MCF 10A (cell line): Measurements from ENCODE around the gene SMG1. TPM values are rescaled to one million over a fixed set of nuclear protein-coding genes. Genes with fewer than 3 reads are reported as not detected.
"Not testable (repeated sequence)": the region's sequence is repeated elsewhere in the genome, so short reads cannot be mapped to it uniquely, and the experiment has no call there.

Source experiments
- BruUV-seq: library from RNA; stranded (reverse); fragments of 400-500 nt; replicated peaks from 2 replicates; lab custom pipeline; 2021; lab: Mats Ljungman, UMichigan
- CTCF ChIA-PET: fragments of 300-600 bp; sonication (Branson Sonifier 250); formaldehyde crosslinking; extraction: SDS; loops from one replicate; lab custom pipeline; 2021; ENCODE audit warnings: antibody characterized with exemption, inconsistent platforms; lab: Yijun Ruan, JAX
- POLR2A ChIA-PET: fragments of 300-600, 350-650 bp; sonication (Branson Sonifier 250); formaldehyde crosslinking; extraction: SDS; loops from one replicate; lab custom pipeline; 2020; ENCODE audit warnings: antibody characterized with exemption, inconsistent platforms; lab: Yijun Ruan, JAX
- DNase-seq: peaks from one replicate; pipeline ENCODE4 v3.0.0-alpha.2; 2018; ENCODE audit not compliant: unreplicated experiment
- H3K27ac Mint-ChIP-seq: one replicate; pipeline ENCODE4 v1.8.0; 2022; ENCODE audit warnings: mild to moderate bottlenecking, low read depth, mixed read lengths; ENCODE audit not compliant: unreplicated experiment
- H3K27me3 Mint-ChIP-seq: one replicate; pipeline ENCODE4 v1.8.0; 2022; ENCODE audit warnings: mixed read lengths; ENCODE audit not compliant: insufficient read depth, unreplicated experiment
- H3K36me3 Mint-ChIP-seq: one replicate; pipeline ENCODE4 v1.8.0; 2022; ENCODE audit warnings: mild to moderate bottlenecking, moderate library complexity, mixed read lengths; ENCODE audit not compliant: insufficient read depth, unreplicated experiment
- H3K4me1 Mint-ChIP-seq: one replicate; pipeline ENCODE4 v1.8.0; 2022; ENCODE audit warnings: mixed read lengths; ENCODE audit not compliant: insufficient read depth, unreplicated experiment
- H3K4me3 Mint-ChIP-seq: one replicate; pipeline ENCODE4 v1.8.0; 2022; ENCODE audit warnings: mild to moderate bottlenecking, moderate library complexity, mixed read lengths; ENCODE audit not compliant: unreplicated experiment
- H3K9me3 Mint-ChIP-seq: one replicate; pipeline ENCODE4 v1.8.0; 2022; ENCODE audit warnings: mixed read lengths; ENCODE audit not compliant: unreplicated experiment
- intact Hi-C: fragments of 100-400 bp; cut with micrococcal nuclease; formaldehyde crosslinking; loops from 2 replicates; pipeline ENCODE4 v1.14.1; 2022
- total RNA-seq: library from RNA; stranded (reverse); gene quantifications from 2 replicates; pipeline ENCODE4 v1.2.3, GENCODE V29; 2022
- TF ChIP-seq, protein P1 (sequence below): fragments of 200-600 bp; IDR thresholded peaks from one replicate; pipeline ENCODE4 v1.8.0; 2022; ENCODE audit warnings: antibody characterized with exemption, mild to moderate bottlenecking; ENCODE audit not compliant: unreplicated experiment

Gene SMG1
- total RNA-seq, 1 experiment from 2014 or later, result 110 TPM

DNA sequence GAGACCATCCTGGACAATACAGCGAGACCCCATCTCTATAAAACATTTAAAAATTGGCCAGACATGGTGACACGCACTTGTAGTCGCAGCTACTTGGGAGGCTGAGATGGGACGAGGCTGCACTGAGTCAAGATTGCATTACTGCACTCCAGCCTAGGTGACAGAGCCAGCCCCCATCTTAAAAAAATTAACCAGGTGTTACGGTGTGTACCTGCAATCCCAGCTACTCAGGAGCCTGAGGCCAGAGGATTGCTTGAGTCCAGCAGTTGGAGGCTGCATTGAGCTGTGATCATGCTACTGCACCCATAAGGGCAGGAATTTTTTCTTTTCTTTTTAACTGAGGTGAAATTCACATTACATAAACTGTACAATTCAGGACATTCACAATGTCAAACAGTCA is 40.6 kb upstream of the SMG1 start:
- DNase-seq, result no peak
- intact Hi-C loops, result loop anchor here (10.0 kb wide), 1 partner anchor 82 kb away; no protein-coding TSS in a partner anchor
- Mint-ChIP-seq H3K4me3 (no peak overlapping the region), H3K36me3 (no peaks in the 10 kb centered on the region), H3K4me1 (peaks cover 15% of the 10 kb centered on the region), H3K9me3 (no peaks in the 10 kb centered on the region), H3K27ac (no peak overlapping the region), H3K27me3 (no peaks in the 10 kb centered on the region)
- no TSS peak for BruUV-seq
- ChIA-PET CTCF (interaction anchor here (0.6 to 2.2 kb wide), 8 partner anchors 17 to 165 kb away, joined by 3 to 7 read pairs (median 4); partner anchors contain the start of gene TMC7), POLR2A (no interaction called here)
- TF ChIP-seq, protein P1, sequence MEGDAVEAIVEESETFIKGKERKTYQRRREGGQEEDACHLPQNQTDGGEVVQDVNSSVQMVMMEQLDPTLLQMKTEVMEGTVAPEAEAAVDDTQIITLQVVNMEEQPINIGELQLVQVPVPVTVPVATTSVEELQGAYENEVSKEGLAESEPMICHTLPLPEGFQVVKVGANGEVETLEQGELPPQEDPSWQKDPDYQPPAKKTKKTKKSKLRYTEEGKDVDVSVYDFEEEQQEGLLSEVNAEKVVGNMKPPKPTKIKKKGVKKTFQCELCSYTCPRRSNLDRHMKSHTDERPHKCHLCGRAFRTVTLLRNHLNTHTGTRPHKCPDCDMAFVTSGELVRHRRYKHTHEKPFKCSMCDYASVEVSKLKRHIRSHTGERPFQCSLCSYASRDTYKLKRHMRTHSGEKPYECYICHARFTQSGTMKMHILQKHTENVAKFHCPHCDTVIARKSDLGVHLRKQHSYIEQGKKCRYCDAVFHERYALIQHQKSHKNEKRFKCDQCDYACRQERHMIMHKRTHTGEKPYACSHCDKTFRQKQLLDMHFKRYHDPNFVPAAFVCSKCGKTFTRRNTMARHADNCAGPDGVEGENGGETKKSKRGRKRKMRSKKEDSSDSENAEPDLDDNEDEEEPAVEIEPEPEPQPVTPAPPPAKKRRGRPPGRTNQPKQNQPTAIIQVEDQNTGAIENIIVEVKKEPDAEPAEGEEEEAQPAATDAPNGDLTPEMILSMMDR, result no peak

DNA sequence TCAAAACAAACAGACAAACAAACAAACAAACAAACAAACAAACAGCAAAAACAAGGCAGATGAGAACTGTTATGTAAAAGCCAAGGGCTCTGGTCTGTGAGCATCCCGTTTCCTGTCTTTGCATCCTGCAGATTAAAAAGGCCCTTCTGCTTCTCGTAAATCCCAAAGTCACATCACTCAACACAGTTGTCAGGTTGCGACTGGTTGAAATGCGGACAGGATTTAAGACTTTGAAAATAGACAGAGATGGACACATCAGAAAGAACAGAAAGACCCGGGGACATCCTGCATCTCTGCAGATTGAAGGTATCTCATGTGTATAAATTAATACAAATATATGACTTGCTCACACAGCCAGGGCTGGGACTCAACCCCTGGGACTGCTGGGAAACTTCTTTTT is 39.3 kb upstream of the SMG1 start:
- ChIA-PET CTCF (interaction anchor here (0.7 to 2.2 kb wide), 3 partner anchors 18 to 122 kb away, joined by 4 to 7 read pairs (median 4); partner anchors contain the start of gene TMC7), POLR2A (interaction anchor here (0.6 to 1.4 kb wide), 2 partner anchors 164 to 418 kb away, joined by 3 to 4 read pairs; partner anchors contain the start of gene ARL6IP1)
- Mint-ChIP-seq H3K4me3 (no peak overlapping the region), H3K9me3 (no peaks in the 10 kb centered on the region), H3K27me3 (no peaks in the 10 kb centered on the region), H3K36me3 (no peaks in the 10 kb centered on the region), H3K4me1 (peaks cover 25% of the 10 kb centered on the region), H3K27ac (no peak overlapping the region)
- BruUV-seq, result no TSS peak
- TF ChIP-seq, protein P1, result no peak
- DNase-seq, result no peak
- intact Hi-C loops, result loop anchor here (10.0 kb wide), 1 partner anchor 81 kb away; no protein-coding TSS in a partner anchor

DNA sequence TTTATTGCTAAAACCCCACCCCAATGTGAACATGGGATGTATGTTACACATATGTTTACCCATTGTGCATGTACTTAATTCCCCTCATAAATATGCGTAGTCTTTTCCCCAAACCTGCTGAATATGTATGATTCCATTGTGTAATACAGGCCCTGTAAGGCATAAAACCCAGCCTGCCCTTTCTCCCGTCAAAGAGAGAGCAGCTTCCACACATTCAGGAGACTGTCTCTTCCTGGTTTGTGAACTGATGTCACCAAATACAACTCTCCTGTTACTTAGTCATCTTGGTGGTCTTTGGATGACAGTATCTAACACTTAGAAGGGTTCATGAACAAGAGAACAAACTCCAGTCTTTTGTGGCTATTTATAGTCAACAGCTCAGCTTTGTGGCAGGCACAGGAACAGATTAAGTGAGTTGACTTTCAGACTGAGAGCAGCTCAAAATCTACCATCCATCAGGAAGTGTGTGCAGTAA is 32.9 kb upstream of the SMG1 start:
- CTCF ChIA-PET, result interaction anchor here (0.5 to 3.7 kb wide), 7 partner anchors 8 to 113 kb away, joined by 3 to 26 read pairs (median 7); no protein-coding TSS in a partner anchor
- DNase-seq, result no peak
- intact Hi-C loops, result no loop called here
- Mint-ChIP-seq H3K27me3 (no peaks in the 10 kb centered on the region), H3K4me3 (no peak overlapping the region), H3K4me1 (peaks cover 31% of the 10 kb centered on the region), H3K27ac (no peak overlapping the region), H3K36me3 (no peaks in the 10 kb centered on the region), H3K9me3 (no peaks in the 10 kb centered on the region)
- BruUV-seq, result no TSS peak
- TF ChIP-seq, protein P1, result no peak
- POLR2A ChIA-PET, result interaction anchor here (0.6 to 3.2 kb wide), 8 partner anchors 13 to 158 kb away, joined by 3 to 20 read pairs (median 6); partner anchors contain the start of genes ARL6IP1 and SMG1

GRCh38 chr16:18958621-18959029 is 32.4 kb upstream of the SMG1 start:
- no peaks in the 10 kb centered on the region for H3K9me3 Mint-ChIP-seq
- CTCF ChIA-PET, result interaction anchor here (0.5 to 3.7 kb wide), 9 partner anchors 9 to 117 kb away, joined by 3 to 26 read pairs (median 6); no protein-coding TSS in a partner anchor
- BruUV-seq, result no TSS peak
- TF ChIP-seq, protein P1, result no peak
- H3K4me3 Mint-ChIP-seq, result no peak overlapping the region
- intact Hi-C loops, result no loop called here
- POLR2A ChIA-PET, result interaction anchor here (0.5 to 3.2 kb wide), 8 partner anchors 12 to 157 kb away, joined by 3 to 20 read pairs (median 6); partner anchors contain the start of genes ARL6IP1, COQ7 and SMG1
- no peaks in the 10 kb centered on the region for H3K27me3 Mint-ChIP-seq
- H3K27ac Mint-ChIP-seq, result no peak overlapping the region
- H3K36me3 Mint-ChIP-seq, result no peaks in the 10 kb centered on the region
- no peak for DNase-seq
- peaks cover 31% of the 10 kb centered on the region for H3K4me1 Mint-ChIP-seq

GRCh38 chr16:18956658-18957241 is 30.5 kb upstream of the SMG1 start:
- ChIA-PET CTCF (interaction anchor here (3.7 kb wide), 1 partner anchor 11 kb away, joined by 26 read pairs; no protein-coding TSS in a partner anchor), POLR2A (interaction anchor here (0.7 to 3.2 kb wide), 3 partner anchors 15 to 17 kb away, joined by 3 to 20 read pairs (median 3); no protein-coding TSS in a partner anchor)
- not testable (repeated sequence) for DNase-seq

More at GRCh38 chr16:18956658-18957241, 30.5 kb upstream of the SMG1 start:
- H3K9me3 Mint-ChIP-seq, H3K36me3 Mint-ChIP-seq, H3K27me3 Mint-ChIP-seq, BruUV-seq, intact Hi-C loops, H3K4me3 Mint-ChIP-seq, H3K27ac Mint-ChIP-seq: not testable (repeated sequence)
- H3K4me1 Mint-ChIP-seq, result peaks cover 21% of the 10 kb centered on the region
